ENCODE results near the gene OR6J1. TPM values are rescaled to one million over a fixed set of nuclear protein-coding genes. Genes with fewer than 3 reads are reported as not detected.
"Not testable (repeated sequence)": the region's sequence is repeated elsewhere in the genome, so short reads cannot be mapped to it uniquely, and the experiment has no call there.

Gene OR6J1
- total RNA-seq, 1 experiment from 2014 or later = not detected

DNA sequence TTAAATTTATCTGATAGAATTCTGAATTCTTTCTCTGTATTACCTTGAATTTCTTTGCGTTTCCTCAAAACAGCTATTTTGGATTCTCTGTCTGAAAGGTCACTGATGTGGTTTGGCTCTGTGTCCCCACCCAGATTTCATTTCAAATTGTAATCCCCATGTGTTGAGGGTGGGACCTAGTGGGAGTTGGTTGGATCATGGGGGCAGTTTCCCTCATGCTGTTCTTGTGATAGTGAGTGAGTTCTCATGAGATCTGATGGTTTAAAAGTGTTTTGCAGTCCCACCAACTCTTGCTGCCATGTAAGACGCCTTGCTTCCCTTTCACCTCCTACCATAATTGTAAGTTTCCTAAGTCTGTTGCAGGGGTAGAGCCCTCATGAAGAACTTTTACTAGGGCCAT lies 34.1 kb upstream of the OR6J1 start:
- no TSS peak for BruUV-seq (replicated peaks)
- intact Hi-C loops (cut with micrococcal nuclease; ENCODE audit: unreplicated experiment) = no loop called here

DNA sequence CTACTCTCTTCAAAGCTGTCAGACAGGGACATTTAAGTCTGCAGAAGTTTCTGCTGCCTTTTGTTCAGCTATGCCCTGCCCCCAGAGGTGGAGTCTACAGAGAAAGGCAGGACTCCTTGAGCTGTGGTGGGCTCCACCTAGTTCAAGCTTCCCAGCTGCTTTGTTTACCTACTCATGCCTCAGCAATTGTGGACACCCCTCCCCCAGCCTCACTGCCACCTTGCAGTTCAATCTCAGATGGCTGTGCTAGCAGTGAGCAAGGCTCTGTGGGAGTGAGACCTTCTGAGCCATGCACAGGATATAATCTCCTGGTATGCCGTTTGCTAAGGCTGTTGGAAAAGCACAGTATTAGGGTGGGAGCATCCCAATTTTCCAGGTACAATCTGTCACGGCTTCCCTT lies 33.4 kb upstream of the OR6J1 start:
- H3K4me3 ChIP-seq (ENCODE audit: low read depth, low read length, poor library complexity, severe bottlenecking); BruUV-seq (replicated peaks); H3K36me3 ChIP-seq (ENCODE audit: insufficient read depth, low read length, poor library complexity, severe bottlenecking); H3K27me3 ChIP-seq (replicated peaks; ENCODE audit: insufficient read depth, low read depth, low read length, poor library complexity); intact Hi-C loops (cut with micrococcal nuclease; ENCODE audit: unreplicated experiment); CTCF ChIA-PET; H3K27ac ChIP-seq (ENCODE audit: low read depth, low read length, poor library complexity, severe bottlenecking); H3K4me1 ChIP-seq (ENCODE audit: insufficient read depth, low read length, poor library complexity, severe bottlenecking); POLR2A ChIA-PET (ENCODE audit: low non-redundant PET); H3K9me3 ChIP-seq (ENCODE audit: low read depth, low read length, poor library complexity, severe bottlenecking); DNase-seq (ENCODE audit: low spot score): not testable (repeated sequence)

More for the DNA sequence above, 34.1 kb upstream of the OR6J1 start:
- ChIA-PET POLR2A (ENCODE audit: low non-redundant PET) (no interaction called here), CTCF (no interaction called here)
- Histone ChIP-seq H3K27me3 (replicated peaks; ENCODE audit: insufficient read depth, low read depth, low read length, poor library complexity) (no peaks in the 10 kb centered on the region), H3K4me1 (ENCODE audit: insufficient read depth, low read length, poor library complexity, severe bottlenecking) (no peaks in the 10 kb centered on the region), H3K27ac (ENCODE audit: low read depth, low read length, poor library complexity, severe bottlenecking) (no peak overlapping the region), H3K9me3 (ENCODE audit: low read depth, low read length, poor library complexity, severe bottlenecking) (no peaks in the 10 kb centered on the region), H3K4me3 (ENCODE audit: low read depth, low read length, poor library complexity, severe bottlenecking) (no peak overlapping the region), H3K36me3 (ENCODE audit: insufficient read depth, low read length, poor library complexity, severe bottlenecking) (no peaks in the 10 kb centered on the region)
- DNase-seq (ENCODE audit: low spot score) = no peak
- TF ChIP-seq, protein P1, sequence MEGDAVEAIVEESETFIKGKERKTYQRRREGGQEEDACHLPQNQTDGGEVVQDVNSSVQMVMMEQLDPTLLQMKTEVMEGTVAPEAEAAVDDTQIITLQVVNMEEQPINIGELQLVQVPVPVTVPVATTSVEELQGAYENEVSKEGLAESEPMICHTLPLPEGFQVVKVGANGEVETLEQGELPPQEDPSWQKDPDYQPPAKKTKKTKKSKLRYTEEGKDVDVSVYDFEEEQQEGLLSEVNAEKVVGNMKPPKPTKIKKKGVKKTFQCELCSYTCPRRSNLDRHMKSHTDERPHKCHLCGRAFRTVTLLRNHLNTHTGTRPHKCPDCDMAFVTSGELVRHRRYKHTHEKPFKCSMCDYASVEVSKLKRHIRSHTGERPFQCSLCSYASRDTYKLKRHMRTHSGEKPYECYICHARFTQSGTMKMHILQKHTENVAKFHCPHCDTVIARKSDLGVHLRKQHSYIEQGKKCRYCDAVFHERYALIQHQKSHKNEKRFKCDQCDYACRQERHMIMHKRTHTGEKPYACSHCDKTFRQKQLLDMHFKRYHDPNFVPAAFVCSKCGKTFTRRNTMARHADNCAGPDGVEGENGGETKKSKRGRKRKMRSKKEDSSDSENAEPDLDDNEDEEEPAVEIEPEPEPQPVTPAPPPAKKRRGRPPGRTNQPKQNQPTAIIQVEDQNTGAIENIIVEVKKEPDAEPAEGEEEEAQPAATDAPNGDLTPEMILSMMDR (conservative IDR thresholded peaks at IDR 0.05; ENCODE audit: low read depth, low read length) = no peak
- TF ChIP-seq EZH2 (IDR thresholded peaks at IDR 0.05; ENCODE audit: borderline replicate concordance, low read depth, low read length, poor library complexity, severe bottlenecking) = no peak

DNA sequence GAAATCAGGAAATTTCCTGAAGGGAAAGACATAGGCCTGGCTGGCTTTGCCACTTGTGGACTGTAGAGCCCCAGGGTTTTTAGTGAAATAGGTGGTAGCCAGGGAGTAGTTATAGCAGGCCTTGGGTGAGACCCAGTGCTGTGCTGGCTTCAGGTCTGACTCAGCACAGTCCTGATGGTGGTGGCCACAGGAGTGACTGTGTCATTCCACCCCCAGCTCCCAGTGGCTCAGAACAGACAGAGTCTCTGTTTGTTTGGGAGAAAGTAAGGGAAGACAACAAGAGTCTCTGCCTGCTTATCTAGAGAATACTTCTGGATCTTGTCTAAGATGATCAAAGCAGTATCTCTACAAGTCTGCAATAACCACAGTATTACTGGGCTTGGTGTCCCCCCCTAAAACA lies 27.5 kb upstream of the OR6J1 start:
- Histone ChIP-seq H3K27ac (ENCODE audit: low read depth, low read length, poor library complexity, severe bottlenecking) (no peak overlapping the region), H3K27me3 (replicated peaks; ENCODE audit: insufficient read depth, low read depth, low read length, poor library complexity) (no peaks in the 10 kb centered on the region), H3K4me3 (ENCODE audit: low read depth, low read length, poor library complexity, severe bottlenecking) (no peak overlapping the region), H3K9me3 (ENCODE audit: low read depth, low read length, poor library complexity, severe bottlenecking) (no peaks in the 10 kb centered on the region), H3K4me1 (ENCODE audit: insufficient read depth, low read length, poor library complexity, severe bottlenecking) (no peaks in the 10 kb centered on the region), H3K36me3 (ENCODE audit: insufficient read depth, low read length, poor library complexity, severe bottlenecking) (no peaks in the 10 kb centered on the region)
- CTCF ChIA-PET = no interaction called here
- POLR2A ChIA-PET (ENCODE audit: low non-redundant PET) = interaction anchor here (0.6 kb wide), 1 partner anchor 1895 kb away, joined by 5 read pairs; no protein-coding TSS in a partner anchor
- intact Hi-C loops (cut with micrococcal nuclease; ENCODE audit: unreplicated experiment) = no loop called here
- DNase-seq (ENCODE audit: low spot score) = no peak
- no peak for TF ChIP-seq EZH2 (IDR thresholded peaks at IDR 0.05; ENCODE audit: borderline replicate concordance, low read depth, low read length, poor library complexity, severe bottlenecking)
- TF ChIP-seq, protein P1 (conservative IDR thresholded peaks at IDR 0.05; ENCODE audit: low read depth, low read length) = no peak
- no TSS peak for BruUV-seq (replicated peaks)

DNA sequence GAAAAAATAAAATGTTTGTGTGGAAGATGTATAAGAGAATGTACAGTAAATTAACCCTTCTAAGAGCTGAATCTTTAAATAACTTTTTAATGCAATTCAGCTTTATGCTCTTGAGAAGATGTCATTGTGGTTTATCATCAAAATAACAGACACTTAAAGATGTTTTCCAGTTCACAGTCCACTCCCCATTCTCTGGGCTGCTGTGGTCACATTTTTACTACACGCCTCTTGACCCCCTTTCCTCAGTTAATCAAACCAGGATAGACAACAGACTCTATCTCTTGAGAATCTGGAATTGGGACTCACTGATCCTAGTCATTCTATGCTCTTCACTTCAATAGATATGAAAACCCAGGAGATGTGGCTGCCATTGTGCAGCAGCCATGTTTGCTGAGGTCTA lies 24.7 kb upstream of the OR6J1 start:
- H3K36me3 ChIP-seq (ENCODE audit: insufficient read depth, low read length, poor library complexity, severe bottlenecking) = no peaks in the 10 kb centered on the region
- intact Hi-C loops (cut with micrococcal nuclease; ENCODE audit: unreplicated experiment) = no loop called here
- TF ChIP-seq, protein P1 (conservative IDR thresholded peaks at IDR 0.05; ENCODE audit: low read depth, low read length) = no peak
- no TSS peak for BruUV-seq (replicated peaks)
- H3K9me3 ChIP-seq (ENCODE audit: low read depth, low read length, poor library complexity, severe bottlenecking) = no peaks in the 10 kb centered on the region
- H3K27ac ChIP-seq (ENCODE audit: low read depth, low read length, poor library complexity, severe bottlenecking) = no peak overlapping the region
- no peak overlapping the region for H3K4me3 ChIP-seq (ENCODE audit: low read depth, low read length, poor library complexity, severe bottlenecking)
- POLR2A ChIA-PET (ENCODE audit: low non-redundant PET) = no interaction called here
- CTCF ChIA-PET = no interaction called here
- H3K4me1 ChIP-seq (ENCODE audit: insufficient read depth, low read length, poor library complexity, severe bottlenecking) = no peaks in the 10 kb centered on the region
- no peak for DNase-seq (ENCODE audit: low spot score)
- no peaks in the 10 kb centered on the region for H3K27me3 ChIP-seq (replicated peaks; ENCODE audit: insufficient read depth, low read depth, low read length, poor library complexity)

All from A673 (cell line).